Measurements from ENCODE around the gene NTM.

Gene NTM

GRCh38 chr11:131510662-131511061, 140.2 kb downstream of the NTM start:
- no peak for DNase-seq

GRCh38 chr11:131511794-131512193, 141.4 kb downstream of the NTM start:
- DNase-seq, result no peak

DNA sequence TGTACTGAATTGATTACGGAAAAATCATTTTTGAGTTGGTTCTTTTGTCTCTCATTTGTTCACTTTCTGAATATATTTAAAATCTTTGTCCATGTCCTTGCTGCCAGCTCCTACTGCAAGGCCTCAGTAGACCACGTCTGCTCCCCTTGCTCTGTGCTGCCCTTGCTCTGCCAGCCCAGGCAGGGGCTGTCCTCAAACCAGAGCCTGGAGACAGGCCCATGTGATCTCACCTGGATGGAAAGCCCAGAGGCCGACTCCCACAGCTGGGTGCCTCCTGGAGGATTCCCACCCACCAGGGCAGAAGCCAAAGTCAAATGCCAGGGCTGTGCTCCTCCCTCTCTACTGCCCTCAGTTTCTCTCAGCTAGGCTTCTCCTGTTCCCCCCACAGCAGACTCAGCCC, 141.8 kb downstream of the NTM start:
- DNase-seq, result no peak

GRCh38 chr11:131514062-131514461, 143.6 kb downstream of the NTM start:
- no peak for DNase-seq

GRCh38 chr11:131518305-131518838, 148.0 kb downstream of the NTM start:
- DNase-seq, result no peak

DNA sequence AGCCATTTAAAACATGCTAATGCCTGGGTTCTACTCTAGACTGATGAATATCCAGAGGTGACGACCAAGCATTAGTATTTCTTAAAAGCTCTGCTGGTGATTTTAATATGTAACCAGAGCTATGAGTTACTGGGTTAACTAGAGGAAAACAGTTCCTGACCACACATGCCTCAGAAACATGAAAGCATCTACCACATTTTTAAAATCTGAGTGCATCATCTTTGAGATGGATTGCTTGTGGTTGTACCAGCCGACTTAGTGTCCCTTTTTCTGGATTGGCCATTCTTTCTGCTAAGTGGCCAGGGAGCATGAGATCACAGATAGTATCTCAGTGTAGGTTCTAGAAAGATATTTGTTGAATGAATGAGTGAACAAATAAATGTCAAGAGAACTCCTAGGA, 152.4 kb downstream of the NTM start:
- no peak for DNase-seq

DNA sequence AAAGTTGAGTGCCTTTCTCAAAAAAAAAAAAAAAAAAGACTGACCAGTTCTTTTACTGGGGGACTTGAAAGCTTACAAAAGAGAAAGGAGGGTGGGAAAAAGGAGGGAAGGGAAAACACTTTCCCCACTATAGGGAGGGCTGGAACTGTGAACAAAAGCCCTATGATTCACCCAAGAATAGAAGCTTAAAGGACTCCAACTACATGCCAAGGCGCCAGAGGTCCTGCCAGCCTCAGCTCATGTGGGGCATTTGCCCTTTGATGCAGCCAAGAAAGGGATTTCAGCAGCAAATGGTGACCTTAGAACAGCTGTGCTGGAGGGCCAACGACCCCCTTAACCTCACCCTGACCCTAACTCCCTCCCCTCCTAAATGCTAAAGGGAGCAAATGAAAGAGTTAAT, 160.0 kb downstream of the NTM start:
- no peak for DNase-seq

DNA sequence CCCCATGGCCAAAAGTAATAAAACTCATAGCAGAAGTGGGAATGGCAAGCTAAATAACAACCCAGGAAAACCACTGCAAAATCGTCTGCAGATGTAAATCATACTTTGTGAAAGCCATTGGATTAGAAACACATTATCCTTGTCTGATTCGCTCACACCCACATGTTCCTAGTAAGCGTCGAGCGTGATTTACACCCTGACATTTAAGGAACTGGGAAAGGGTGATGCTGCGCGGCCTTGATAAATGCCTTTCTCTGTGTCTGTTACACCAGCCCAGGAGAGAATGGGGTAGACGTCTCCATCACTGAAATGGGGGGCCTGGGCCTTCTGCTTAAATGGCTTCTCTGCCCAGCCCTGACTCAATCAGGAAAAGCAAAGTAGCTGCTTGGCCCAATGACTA, 162.7 kb downstream of the NTM start:
- no peak for DNase-seq

GRCh38 chr11:131533998-131534397, 163.6 kb downstream of the NTM start:
- DNase-seq, result no peak

- no peak for DNase-seq
Measured at GRCh38 chr11:131534611-131535010, 164.2 kb downstream of the NTM start.

- no peak for DNase-seq
Measured at GRCh38 chr11:131536159-131536558, 165.7 kb downstream of the NTM start.

GRCh38 chr11:131537196-131537595, 166.8 kb downstream of the NTM start:
- DNase-seq, result no peak

DNA sequence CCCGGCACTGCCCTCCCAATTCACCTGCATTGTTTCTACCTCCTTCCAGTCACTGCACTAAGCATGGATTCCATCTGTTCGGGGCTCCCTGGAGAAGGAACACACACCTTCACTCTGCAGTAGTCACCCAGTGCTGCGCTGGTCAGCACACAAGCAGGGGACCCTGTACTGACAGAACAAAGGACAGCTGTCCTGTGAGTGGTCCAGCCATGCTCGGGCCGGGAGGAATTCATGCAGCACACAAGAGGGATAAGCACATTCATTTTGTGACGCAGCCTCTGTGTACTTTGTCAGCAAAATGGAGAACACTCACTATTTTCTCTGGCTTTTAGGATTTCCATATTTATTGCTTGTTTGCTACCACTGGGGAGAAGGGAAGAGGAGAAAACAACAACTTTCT, 167.3 kb downstream of the NTM start:
- no peak for DNase-seq

DNA sequence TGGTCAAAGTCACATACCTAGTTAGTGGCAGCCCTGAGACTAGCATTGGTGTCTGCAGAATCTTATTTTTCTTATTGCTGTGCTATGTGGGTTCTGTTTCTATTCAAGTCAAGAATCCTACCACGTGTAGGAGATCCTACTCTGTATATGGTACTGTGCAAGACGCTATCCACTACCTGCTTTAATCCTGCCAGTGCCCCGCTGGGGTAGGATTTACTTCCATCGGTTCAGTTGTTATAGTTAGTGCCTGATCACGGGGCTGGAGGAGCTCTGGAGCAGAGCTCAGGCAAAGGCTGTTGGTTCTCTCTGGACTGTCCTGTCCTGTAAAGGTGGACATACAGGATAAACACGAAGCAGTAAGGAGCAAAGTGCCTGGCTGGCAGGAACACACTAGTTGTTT, 167.9 kb downstream of the NTM start:
- no peak for DNase-seq

- DNase-seq, result no peak
Measured at GRCh38 chr11:131540676-131541075, 170.3 kb downstream of the NTM start.

DNA sequence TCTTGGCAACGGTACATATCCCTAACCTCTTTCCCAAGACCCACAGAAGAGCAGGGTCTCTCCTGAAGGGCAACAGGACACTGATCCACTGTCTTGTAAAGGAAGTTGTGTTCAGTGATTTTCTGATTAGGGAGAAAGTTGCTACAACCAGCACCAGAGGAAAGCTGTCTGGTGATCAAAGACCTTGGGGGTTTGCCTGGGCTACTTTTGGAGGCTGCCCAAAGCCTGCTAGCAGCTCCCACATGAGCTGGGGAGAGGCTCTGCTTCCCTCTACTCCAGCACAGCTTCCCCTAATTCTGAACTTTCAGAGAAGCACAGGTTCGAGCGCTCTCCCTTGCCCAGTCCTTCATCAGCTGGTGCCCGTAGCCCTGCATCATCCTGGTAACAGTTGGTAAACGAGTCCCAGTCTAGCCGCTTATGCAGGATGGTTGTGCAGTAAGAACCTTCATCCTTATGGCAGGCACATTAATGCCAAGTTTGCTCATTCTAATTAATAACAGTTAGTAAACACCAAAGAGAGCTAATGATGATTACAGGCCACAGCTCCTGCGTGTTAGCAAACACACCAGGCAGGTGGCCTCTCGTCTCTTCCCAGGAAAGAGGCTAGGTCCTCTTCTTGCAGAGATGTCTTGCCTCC, 173.1 kb downstream of the NTM start:
- DNase-seq, result no peak

- no peak for DNase-seq
Measured at GRCh38 chr11:131544591-131544990, 174.2 kb downstream of the NTM start.

DNA sequence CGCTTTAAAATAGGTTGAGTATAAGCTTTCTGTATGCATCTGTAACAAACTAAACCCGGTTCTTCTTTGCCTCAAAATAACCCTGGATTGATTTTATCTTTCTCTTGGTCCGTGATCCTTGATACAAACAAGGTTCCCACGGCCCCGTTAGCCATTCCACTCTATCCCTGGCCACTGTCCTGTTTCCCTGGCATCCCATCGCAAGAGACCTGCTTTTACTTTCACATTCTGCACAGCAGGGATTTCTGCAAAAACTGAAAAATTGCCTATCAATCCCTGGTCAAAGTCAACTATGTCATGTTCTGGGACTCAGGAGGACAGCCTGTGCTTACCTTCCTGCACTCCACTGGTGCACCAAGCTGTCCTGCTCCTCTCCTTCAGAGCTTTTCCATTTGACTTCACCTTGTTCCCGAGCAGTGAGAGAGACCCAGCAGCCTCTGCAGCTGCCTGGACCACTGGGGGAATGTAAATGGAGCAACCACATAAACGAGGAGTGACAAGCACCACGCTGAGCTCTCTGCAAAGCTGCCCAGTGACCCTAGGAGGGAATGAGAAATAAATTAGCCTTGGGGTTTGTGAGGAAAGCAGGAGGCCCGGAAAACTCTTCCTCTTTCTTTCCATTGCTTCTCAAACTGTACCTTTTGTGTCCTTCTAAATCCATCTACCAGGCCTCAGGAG, 175.9 kb downstream of the NTM start:
- no peak for DNase-seq

- DNase-seq, result no peak
Measured at GRCh38 chr11:131549099-131549498, 178.7 kb downstream of the NTM start.

- DNase-seq, result no peak
Measured at GRCh38 chr11:131549770-131550169, 179.4 kb downstream of the NTM start.

- DNase-seq, result no peak
Measured at GRCh38 chr11:131560287-131560686, 189.9 kb downstream of the NTM start.

DNA sequence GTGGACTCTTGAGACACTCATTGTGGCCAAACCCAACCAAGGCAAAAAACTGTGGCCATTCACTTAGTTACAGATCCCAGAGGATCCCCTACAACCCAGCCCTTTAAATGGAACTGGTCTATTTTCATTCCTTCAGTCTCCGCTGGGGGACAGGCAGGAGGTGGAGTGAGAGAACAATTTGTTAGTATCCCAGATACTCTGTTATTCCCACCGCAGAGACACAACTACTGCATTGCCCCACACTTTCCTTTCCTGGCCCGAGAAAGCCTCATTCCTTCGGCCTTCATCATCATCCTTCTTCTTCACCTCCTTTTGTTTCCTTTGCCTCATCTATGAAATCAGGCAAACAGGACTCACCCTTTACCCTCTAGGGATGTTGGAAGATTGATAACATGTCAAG, 191.1 kb downstream of the NTM start:
- no peak for DNase-seq

DNA sequence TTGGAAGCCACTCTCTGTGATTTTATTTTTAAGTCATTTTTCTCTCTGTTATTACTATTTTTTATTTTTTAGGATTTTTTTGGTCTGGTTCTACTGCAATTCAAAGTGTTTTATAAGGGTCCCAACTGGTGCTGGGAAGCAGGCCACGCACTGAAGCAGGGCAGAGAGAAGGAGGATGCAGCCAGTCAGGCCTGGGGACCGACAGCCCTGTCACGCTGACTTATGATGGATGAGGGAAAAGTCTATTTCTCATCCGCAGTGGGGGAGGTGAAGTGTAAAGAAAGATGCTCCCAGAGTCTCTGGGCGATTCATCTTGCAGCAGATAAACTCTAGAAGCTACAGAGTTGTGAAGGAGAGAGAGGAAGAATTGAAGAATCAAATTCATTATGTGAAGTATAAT, 191.6 kb downstream of the NTM start:
- no peak for DNase-seq

GRCh38 chr11:131568318-131568717, 197.9 kb downstream of the NTM start:
- DNase-seq, result no peak

GRCh38 chr11:131571571-131571970, 201.2 kb downstream of the NTM start:
- DNase-seq, result no peak
